SU-DHL-6 (cell line): ENCODE data around the gene SCYGR2.

Source experiments
- H2AFZ ChIP-seq: fragments of 200-600 bp; sonication (generic); 2 replicates; pipeline ENCODE4 v1.6.1; 2014; ENCODE audit warnings: low read depth, mild to moderate bottlenecking, moderate library complexity, mixed read lengths, antibody characterized with exemption, low read length; ENCODE audit not compliant: severe bottlenecking
- H3F3A ChIP-seq: fragments of 200-600 bp; shearing (Covaris generic); 2 replicates; pipeline ENCODE4 v1.6.0; 2016; ENCODE audit warnings: antibody characterized with exemption, mild to moderate bottlenecking; ENCODE audit not compliant: insufficient read depth
- H3K27ac ChIP-seq: fragments of 200-600 bp; sonication (generic); 2 replicates; pipeline ENCODE4 v1.5.1; 2016; ENCODE audit warnings: low read depth, mild to moderate bottlenecking, low read length, moderate library complexity, mixed read lengths
- H3K27me3 ChIP-seq: fragments of 200-600 bp; sonication (generic), shearing (Covaris generic); 2 replicates; pipeline ENCODE4 v1.6.0; 2014; ENCODE audit warnings: mild to moderate bottlenecking, low read length
- H3K36me3 ChIP-seq: fragments of 200-600 bp; sonication (generic); 2 replicates; pipeline ENCODE4 v1.6.1; 2014; ENCODE audit warnings: mild to moderate bottlenecking, low read length, mixed read lengths
- H3K4me2 ChIP-seq: fragments of 300-600, 200-600 bp; shearing (Covaris generic), sonication (generic); 2 replicates; pipeline ENCODE4 v1.6.0; 2014; ENCODE audit warnings: low read length, low read depth, mild to moderate bottlenecking; ENCODE audit not compliant: poor library complexity, severe bottlenecking
- H3K4me3 ChIP-seq: fragments of 200-600 bp; sonication (generic); 2 replicates; pipeline ENCODE4 v1.5.1; 2014; ENCODE audit warnings: antibody characterized with exemption, low read length, mild to moderate bottlenecking, mixed read lengths; ENCODE audit not compliant: insufficient read depth, poor library complexity, severe bottlenecking
- H3K79me2 ChIP-seq: fragments of 200-600 bp; sonication (generic); 2 replicates; pipeline ENCODE4 v1.6.1; 2014; ENCODE audit warnings: mild to moderate bottlenecking, low read length, moderate library complexity; ENCODE audit not compliant: insufficient read depth
- H3K9ac ChIP-seq: fragments of 200-600 bp; sonication (generic); 2 replicates; pipeline ENCODE4 v1.7.0; 2014; ENCODE audit warnings: mild to moderate bottlenecking, low read length
- H3K9me2 ChIP-seq: fragments of 200-600 bp; sonication (generic); replicated peaks from 2 replicates; pipeline ENCODE4 v1.6.1; 2014; ENCODE audit warnings: low read length; ENCODE audit not compliant: insufficient read depth
- H3K9me3 ChIP-seq: fragments of 200-600 bp; sonication (generic); 2 replicates; pipeline ENCODE4 v1.6.1; 2014; ENCODE audit warnings: low read length, mixed read lengths; ENCODE audit not compliant: insufficient read depth
- H4K20me1 ChIP-seq: fragments of 200-600 bp; sonication (generic); 2 replicates; pipeline ENCODE4 v1.6.1; 2014; ENCODE audit warnings: low read depth, mild to moderate bottlenecking, antibody characterized with exemption, low read length, moderate library complexity, mixed read lengths
- CTCF ChIP-seq: fragments of 200-600 bp; sonication (generic); IDR thresholded peaks from one replicate; pipeline ENCODE4 v1.5.1; 2017; ENCODE audit warnings: antibody characterized with exemption, mild to moderate bottlenecking, low read length, moderate library complexity; ENCODE audit not compliant: insufficient read depth, poor library complexity, severe bottlenecking
- EZH2phosphoT487 ChIP-seq: fragments of 200-600 bp; sonication (generic), shearing (Covaris generic); conservative IDR thresholded peaks from 2 replicates; pipeline ENCODE4 v1.6.1; 2018; ENCODE audit warnings: mild to moderate bottlenecking, antibody characterized with exemption, low read length, moderate library complexity, mixed read lengths

SCYGR2 gene

GRCh38 chr2:227576812-227577211 lies 21.9 kb upstream of the SCYGR2 start:
- no peaks in the 10 kb centered on the region for H3K9me3 ChIP-seq
- no peaks in the 10 kb centered on the region for H3F3A ChIP-seq
- H2AFZ ChIP-seq, result no peak overlapping the region
- no peak overlapping the region for H3K9ac ChIP-seq
- H3K27ac ChIP-seq, result no peak overlapping the region
- no peaks in the 10 kb centered on the region for H4K20me1 ChIP-seq
- no peak overlapping the region for H3K4me2 ChIP-seq
- no peaks in the 10 kb centered on the region for H3K27me3 ChIP-seq
- no peak overlapping the region for H3K4me3 ChIP-seq
- no peaks in the 10 kb centered on the region for H3K36me3 ChIP-seq
- H3K79me2 ChIP-seq, result no peaks in the 10 kb centered on the region
- TF ChIP-seq EZH2phosphoT487, result no peak
- TF ChIP-seq CTCF, result no peak
- no peaks in the 10 kb centered on the region for H3K9me2 ChIP-seq

DNA sequence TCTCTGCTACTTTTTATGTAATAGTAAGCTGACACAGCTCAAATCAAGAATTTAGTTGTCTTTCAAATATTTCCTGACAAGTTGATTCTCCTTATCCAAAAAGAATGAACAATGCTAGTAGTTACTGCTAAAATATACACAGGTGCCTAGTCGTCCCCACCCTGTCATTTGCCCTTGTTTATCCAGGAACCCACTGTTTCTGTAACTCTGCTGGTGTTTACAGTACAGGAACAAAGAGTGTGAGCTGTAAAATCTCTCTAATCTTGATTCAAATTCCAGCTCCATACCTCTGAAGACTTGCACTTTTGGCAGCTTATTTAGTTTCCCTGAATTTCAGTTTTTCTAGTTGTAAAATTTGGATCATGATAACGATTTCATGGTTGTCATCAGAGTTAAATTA lies 21.1 kb upstream of the SCYGR2 start:
- Histone ChIP-seq H4K20me1 (no peaks in the 10 kb centered on the region), H3K27ac (no peak overlapping the region), H3K4me2 (no peak overlapping the region), H3K27me3 (no peaks in the 10 kb centered on the region), H3K4me3 (no peak overlapping the region), H3K9ac (no peak overlapping the region), H3K36me3 (no peaks in the 10 kb centered on the region), H3K9me2 (no peaks in the 10 kb centered on the region), H3K79me2 (no peaks in the 10 kb centered on the region), H2AFZ (no peak overlapping the region), H3K9me3 (no peaks in the 10 kb centered on the region), H3F3A (no peaks in the 10 kb centered on the region)
- TF ChIP-seq CTCF (no peak), EZH2phosphoT487 (no peak)

- H3K27ac ChIP-seq, result no peak overlapping the region
- H3F3A ChIP-seq, result no peaks in the 10 kb centered on the region
- no peaks in the 10 kb centered on the region for H3K9me2 ChIP-seq
- H3K36me3 ChIP-seq, result no peaks in the 10 kb centered on the region
- TF ChIP-seq EZH2phosphoT487 (no peak), CTCF (no peak)
- no peaks in the 10 kb centered on the region for H4K20me1 ChIP-seq
- no peak overlapping the region for H2AFZ ChIP-seq
- no peaks in the 10 kb centered on the region for H3K9me3 ChIP-seq
- H3K4me2 ChIP-seq, result no peak overlapping the region
- H3K79me2 ChIP-seq, result no peaks in the 10 kb centered on the region
- no peaks in the 10 kb centered on the region for H3K27me3 ChIP-seq
- H3K4me3 ChIP-seq, result no peak overlapping the region
- no peak overlapping the region for H3K9ac ChIP-seq
These were observed 20.1 kb upstream of the SCYGR2 start for GRCh38 chr2:227578642-227579041.

- H3K27me3 ChIP-seq, result no peaks in the 10 kb centered on the region
- H3K4me2 ChIP-seq, result no peak overlapping the region
- no peak for TF ChIP-seq CTCF
- TF ChIP-seq EZH2phosphoT487, result no peak
- no peaks in the 10 kb centered on the region for H3K9me2 ChIP-seq
- no peaks in the 10 kb centered on the region for H4K20me1 ChIP-seq
- H3K79me2 ChIP-seq, result no peaks in the 10 kb centered on the region
- no peak overlapping the region for H2AFZ ChIP-seq
- H3K4me3 ChIP-seq, result no peak overlapping the region
- H3F3A ChIP-seq, result no peaks in the 10 kb centered on the region
- H3K36me3 ChIP-seq, result no peaks in the 10 kb centered on the region
- no peak overlapping the region for H3K27ac ChIP-seq
- no peak overlapping the region for H3K9ac ChIP-seq
- no peaks in the 10 kb centered on the region for H3K9me3 ChIP-seq
These were observed 18.9 kb upstream of the SCYGR2 start for GRCh38 chr2:227579791-227580190.
